ENCODE measurements around the gene MAP1A. TPM values are rescaled to one million over a fixed set of nuclear protein-coding genes. Genes with fewer than 3 reads are reported as not detected.

The MAP1A gene
- total RNA-seq, 1 donor from 2014 or later: 16.9 TPM

Other genes with a start within 250 kb of the MAP1A start
- gene TGM7, start 215.4 kb upstream of the MAP1A start, total RNA-seq: not detected
- 5.4 TPM for gene LCMT2, start 187.0 kb upstream of the MAP1A start, total RNA-seq
- 18.2 TPM for gene ZSCAN29, start 146.6 kb upstream of the MAP1A start, total RNA-seq
- 17.7 TPM for gene TUBGCP4, start 146.5 kb upstream of the MAP1A start, total RNA-seq
- gene TP53BP1, start 24.5 kb upstream of the MAP1A start, total RNA-seq: 44.9 TPM
- gene PPIP5K1, start 72.6 kb downstream of the MAP1A start, total RNA-seq: 46.4 TPM
- gene CKMT1B, start 76.4 kb downstream of the MAP1A start, total RNA-seq: 29.7 TPM
- 0.74 TPM for gene STRC, start 101.2 kb downstream of the MAP1A start, total RNA-seq
- 9.1 TPM for gene CATSPER2, start 131.2 kb downstream of the MAP1A start, total RNA-seq
- gene CKMT1A, start 176.3 kb downstream of the MAP1A start, total RNA-seq: 37.6 TPM
- 93.8 TPM for gene PDIA3, start 228.8 kb downstream of the MAP1A start, total RNA-seq

All from vagina (tissue), 1 donor.